ACC112 (cell line): Measurements from ENCODE around the gene SYAP1.

Source experiments
- H2AFZ ChIP-seq: fragments of 200-600 bp; sonication (generic); one replicate; pipeline ENCODE4 v1.6.0; 2017; ENCODE audit warnings: antibody characterized with exemption, low read length; ENCODE audit not compliant: unreplicated experiment
- H3K27ac ChIP-seq: fragments of 200-600 bp; sonication (generic); 2 replicates; pipeline ENCODE4 v1.5.1; 2014; ENCODE audit warnings: low read depth, mild to moderate bottlenecking, antibody characterized with exemption, low read length, moderate library complexity
- H3K27me3 ChIP-seq: fragments of 200-600 bp; sonication (generic); 2 replicates; pipeline ENCODE4 v1.6.1; 2014; ENCODE audit warnings: mild to moderate bottlenecking, antibody characterized with exemption, low read length, moderate library complexity, mixed read lengths; ENCODE audit not compliant: insufficient read depth
- H3K36me3 ChIP-seq: fragments of 200-600 bp; sonication (generic); 2 replicates; pipeline ENCODE4 v1.6.1; 2016; ENCODE audit warnings: mild to moderate bottlenecking, antibody characterized with exemption, low read length, moderate library complexity, mixed read lengths; ENCODE audit not compliant: insufficient read depth
- H3K4me1 ChIP-seq: fragments of 200-600 bp; sonication (generic); one replicate; pipeline ENCODE4 v1.6.1; 2016; ENCODE audit warnings: low read length, mixed read lengths; ENCODE audit not compliant: insufficient read depth, unreplicated experiment, control insufficient read depth
- H3K4me3 ChIP-seq: fragments of 200-600 bp; sonication (generic); 2 replicates; pipeline ENCODE4 v1.5.1; 2014; ENCODE audit warnings: mild to moderate bottlenecking, low read depth, low read length
- H3K79me2 ChIP-seq: fragments of 200-600 bp; sonication (generic); one replicate; pipeline ENCODE4 v1.6.0; 2016; ENCODE audit warnings: low read length; ENCODE audit not compliant: control insufficient read depth, unreplicated experiment, insufficient read depth

The SYAP1 gene

GRCh38 chrX:16797358-16797757 lies 77.9 kb downstream of the SYAP1 start:
- Histone ChIP-seq H3K4me3 (no peak overlapping the region), H3K27ac (peak overlapping the region; percentile 63), H3K27me3 (no peaks in the 10 kb centered on the region), H3K36me3 (peaks cover 6% of the 10 kb centered on the region; the same call in 1 of the 2 replicates), H2AFZ (no peak overlapping the region), H3K4me1 (peaks cover 5% of the 10 kb centered on the region), H3K79me2 (peaks cover 21% of the 10 kb centered on the region)

DNA sequence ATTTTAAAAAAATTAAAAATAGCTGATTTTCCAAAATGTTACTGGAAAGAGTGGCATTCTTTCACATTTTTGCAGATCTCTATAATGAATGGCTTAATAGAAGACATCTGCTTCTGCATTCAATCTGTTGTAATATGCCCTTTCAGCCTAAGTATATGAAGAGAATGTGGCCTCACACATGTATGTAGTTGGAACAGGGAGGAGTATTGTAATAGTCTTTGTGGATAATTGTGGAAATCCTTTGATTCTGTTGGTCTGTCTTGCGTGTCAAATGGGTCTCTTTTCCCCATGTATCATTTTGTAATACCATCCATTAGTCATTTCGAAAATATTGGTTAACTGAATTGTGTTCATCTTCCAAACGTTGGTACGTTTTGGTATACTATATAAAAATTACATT lies 78.4 kb downstream of the SYAP1 start:
- H3K27me3 ChIP-seq = no peaks in the 10 kb centered on the region
- peaks cover 6% of the 10 kb centered on the region; the same call in 1 of the 2 replicates for H3K36me3 ChIP-seq
- peak overlapping the region; percentile 63 for H3K27ac ChIP-seq
- H3K4me3 ChIP-seq = no peak overlapping the region
- H2AFZ ChIP-seq = no peak overlapping the region
- H3K79me2 ChIP-seq = peaks cover 19% of the 10 kb centered on the region
- peaks cover 5% of the 10 kb centered on the region for H3K4me1 ChIP-seq

DNA sequence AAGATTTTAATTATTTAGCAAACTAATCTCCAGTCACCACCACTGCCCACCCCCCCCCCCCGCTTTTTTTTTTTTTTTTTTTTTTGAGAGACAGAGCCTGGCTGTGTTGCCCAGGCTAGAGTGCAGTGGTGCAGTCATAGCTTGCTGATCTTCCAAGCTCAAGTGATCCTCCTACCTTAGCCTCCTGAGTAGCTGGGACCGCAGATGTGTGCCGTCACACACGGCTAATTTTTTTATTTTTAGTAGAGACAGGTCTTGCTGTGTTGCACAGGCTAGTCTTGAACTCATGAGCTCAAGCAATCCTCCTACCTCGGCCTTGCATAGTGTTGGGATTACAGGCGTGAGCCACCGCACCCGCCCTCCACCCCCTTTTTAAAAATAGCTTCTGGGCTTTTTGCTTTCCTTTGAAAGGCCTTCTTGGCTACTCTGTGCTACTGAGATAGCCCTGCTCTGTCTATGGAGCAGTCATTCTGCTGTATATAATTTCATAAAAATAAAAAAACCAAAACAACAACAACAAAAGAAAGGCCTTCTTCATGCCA lies 85.6 kb downstream of the SYAP1 start:
- H2AFZ ChIP-seq = no peak overlapping the region
- H3K4me1 ChIP-seq = peaks cover 17% of the 10 kb centered on the region
- H3K27me3 ChIP-seq = no peaks in the 10 kb centered on the region
- H3K27ac ChIP-seq = no peak overlapping the region
- H3K36me3 ChIP-seq = no peaks in the 10 kb centered on the region
- no peak overlapping the region for H3K4me3 ChIP-seq
- H3K79me2 ChIP-seq = peaks cover 47% of the 10 kb centered on the region

DNA sequence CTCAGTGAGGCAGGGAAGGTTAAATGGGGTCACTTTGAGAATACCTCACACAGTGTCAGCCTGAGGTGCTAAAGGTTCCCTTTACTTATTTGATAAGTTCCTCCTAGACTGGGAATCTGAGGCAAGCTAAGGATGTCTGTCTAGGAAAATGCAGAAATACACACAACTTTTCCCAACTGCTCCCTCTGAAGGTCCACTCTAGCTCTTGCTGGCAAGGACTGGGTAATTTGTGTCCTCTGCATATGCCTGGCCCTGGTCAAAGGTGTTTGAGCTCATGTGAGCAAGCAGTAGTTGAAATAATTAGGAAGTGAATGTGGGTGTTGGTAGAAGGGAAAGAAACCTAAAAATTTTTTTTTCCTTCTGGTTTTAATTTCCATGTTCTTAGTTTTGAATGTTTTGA lies 88.1 kb downstream of the SYAP1 start:
- peaks cover 17% of the 10 kb centered on the region for H3K4me1 ChIP-seq
- peak overlapping the region; percentile 67 for H3K27ac ChIP-seq
- no peak overlapping the region for H2AFZ ChIP-seq
- peak overlapping the region; percentile 83 for H3K4me3 ChIP-seq
- no peaks in the 10 kb centered on the region for H3K27me3 ChIP-seq
- peaks cover 53% of the 10 kb centered on the region for H3K79me2 ChIP-seq
- H3K36me3 ChIP-seq = no peaks in the 10 kb centered on the region

DNA sequence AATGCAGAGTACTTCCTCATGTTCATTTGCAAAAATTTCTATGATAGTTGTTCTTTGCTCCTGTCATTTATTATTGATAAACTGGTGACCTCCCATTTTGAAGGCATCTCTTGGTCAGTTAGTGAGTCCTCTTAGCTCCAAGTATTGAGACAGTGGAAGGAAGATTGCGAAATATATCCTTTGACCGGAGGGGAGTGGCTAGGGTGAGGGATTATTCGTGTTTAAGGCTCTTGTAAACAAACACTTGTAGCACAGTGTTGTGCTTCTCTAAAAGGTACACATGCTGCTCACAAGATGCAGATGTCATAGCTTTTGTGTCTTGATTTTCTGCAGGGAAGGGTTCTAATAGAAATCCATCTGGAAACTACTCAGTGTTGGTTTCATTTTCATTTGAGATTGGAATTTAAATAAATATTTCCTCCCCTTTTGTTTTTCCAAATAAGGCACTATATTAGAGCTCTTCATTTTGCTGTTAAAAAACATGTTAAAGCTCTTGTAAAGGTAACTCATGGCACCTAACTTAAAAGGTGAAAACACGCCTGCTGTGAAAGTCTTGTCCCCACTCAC lies 88.6 kb downstream of the SYAP1 start:
- Histone ChIP-seq H2AFZ (no peak overlapping the region), H3K27ac (peak overlapping the region; percentile 67), H3K36me3 (0 out of 2 replicates have a peak, but pooled peaks cover 4% of the 10 kb centered on the region), H3K4me1 (peaks cover 17% of the 10 kb centered on the region), H3K4me3 (peak overlapping the region; percentile 83), H3K79me2 (peaks cover 53% of the 10 kb centered on the region), H3K27me3 (no peaks in the 10 kb centered on the region)

DNA sequence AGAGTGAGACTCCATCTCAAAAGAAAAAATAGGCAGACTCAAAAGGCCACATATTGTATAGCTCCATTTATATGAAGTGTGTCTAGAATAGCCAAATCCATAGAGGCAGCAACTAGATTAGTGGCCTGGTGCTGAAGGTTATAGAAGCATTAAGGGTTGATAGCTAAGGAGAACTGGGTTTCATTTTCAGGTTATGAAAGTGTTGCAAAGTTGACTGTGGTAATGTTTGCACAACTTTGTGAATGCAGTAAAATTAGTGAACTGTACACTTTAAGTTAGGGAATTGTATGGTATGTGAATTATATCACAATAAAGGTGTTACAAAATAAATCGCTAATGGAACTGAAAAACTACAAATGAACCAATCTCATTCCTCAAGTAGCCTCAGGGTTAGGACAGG lies 95.2 kb downstream of the SYAP1 start:
- Histone ChIP-seq H3K36me3 (0 out of 2 replicates have a peak, but pooled peaks cover 4% of the 10 kb centered on the region), H3K27me3 (no peaks in the 10 kb centered on the region), H3K27ac (no peak overlapping the region), H3K4me3 (no peak overlapping the region), H2AFZ (no peak overlapping the region), H3K79me2 (peaks cover 19% of the 10 kb centered on the region), H3K4me1 (no peaks in the 10 kb centered on the region)
